ENCODE measurements around the gene NPIPB12.
"Not testable (repeated sequence)": the region's sequence is repeated elsewhere in the genome, so short reads cannot be mapped to it uniquely, and the experiment has no call there.

NPIPB12 gene

GRCh38 chr16:29457660-29458059 lies 48.5 kb downstream of the NPIPB12 start:
- H3K4me3 ChIP-seq (ENCODE audit: low read length in 2 of 2); H3K36me3 ChIP-seq (ENCODE audit: control insufficient read depth in 2 of 2, insufficient read depth in 2 of 2, low read length in 2 of 2); H3K27me3 ChIP-seq (ENCODE audit: control insufficient read depth in 1 of 2, insufficient read depth in 2 of 2, low read length in 2 of 2); H3K9me3 ChIP-seq (ENCODE audit: control insufficient read depth in 2 of 2, low read length in 2 of 2); H3K4me1 ChIP-seq (ENCODE audit: control insufficient read depth, insufficient read depth, low read length); H3K9ac ChIP-seq (ENCODE audit: low read length in 2 of 2); H3K27ac ChIP-seq (ENCODE audit: low read length): not testable (repeated sequence)

DNA sequence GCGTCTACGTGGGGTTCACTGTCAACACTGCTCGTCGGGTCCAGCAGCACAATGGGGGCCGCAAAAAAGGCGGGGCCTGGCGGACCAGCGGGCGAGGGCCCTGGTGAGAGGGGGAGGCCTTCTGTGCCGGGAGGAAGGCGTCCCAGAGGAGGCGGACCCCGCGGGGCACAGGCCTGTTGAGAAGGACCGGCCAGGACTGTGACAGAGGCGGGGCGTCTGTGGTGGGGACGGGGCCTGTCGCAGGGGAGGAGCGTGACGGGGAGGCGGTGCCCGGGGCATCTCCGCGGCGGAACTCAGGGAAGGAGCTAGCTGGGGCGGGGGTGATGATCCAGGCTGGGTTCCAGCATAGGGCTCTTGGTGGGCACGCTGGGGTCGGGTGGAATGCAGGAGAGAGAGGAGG lies 51.4 kb downstream of the NPIPB12 start:
- H3K9ac ChIP-seq (ENCODE audit: low read length in 2 of 2); H3K4me1 ChIP-seq (ENCODE audit: control insufficient read depth, insufficient read depth, low read length); H3K36me3 ChIP-seq (ENCODE audit: control insufficient read depth in 2 of 2, insufficient read depth in 2 of 2, low read length in 2 of 2); H3K9me3 ChIP-seq (ENCODE audit: control insufficient read depth in 2 of 2, low read length in 2 of 2); H3K27me3 ChIP-seq (ENCODE audit: control insufficient read depth in 1 of 2, insufficient read depth in 2 of 2, low read length in 2 of 2); H3K27ac ChIP-seq (ENCODE audit: low read length); H3K4me3 ChIP-seq (ENCODE audit: low read length in 2 of 2): not testable (repeated sequence)

DNA sequence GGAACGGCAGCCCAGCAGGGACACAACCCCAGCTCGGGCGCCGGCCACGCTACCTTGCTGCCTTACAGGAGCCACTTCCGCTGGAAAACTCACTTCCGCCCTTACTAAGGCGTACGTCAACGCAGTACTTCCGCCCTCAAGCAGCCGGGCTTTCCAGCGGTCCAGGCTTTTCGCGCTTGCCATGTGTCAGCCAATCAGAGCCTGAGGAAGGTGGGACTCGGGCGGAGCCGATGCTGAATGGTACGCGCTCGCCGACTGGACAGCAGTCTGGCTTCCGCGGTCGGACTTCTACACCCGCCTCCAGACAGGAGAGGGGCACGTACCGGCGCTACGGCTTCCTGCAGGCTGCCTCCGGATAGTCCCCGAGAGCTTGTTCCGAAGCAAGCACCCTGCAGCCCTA lies 51.9 kb downstream of the NPIPB12 start, which contains the start of the genes BOLA2 and SLX1B:
Gene BOLA2, minus strand, starts transcription at position 83 of the 400 bp plus-strand sequence. CDS start 98 bp downstream, outside the sequence.
Gene SLX1B, plus strand, starts transcription at position 265 of the 400 bp plus-strand sequence.
- H3K9me3 ChIP-seq (ENCODE audit: control insufficient read depth in 2 of 2, low read length in 2 of 2); H3K27me3 ChIP-seq (ENCODE audit: control insufficient read depth in 1 of 2, insufficient read depth in 2 of 2, low read length in 2 of 2); H3K9ac ChIP-seq (ENCODE audit: low read length in 2 of 2); H3K36me3 ChIP-seq (ENCODE audit: control insufficient read depth in 2 of 2, insufficient read depth in 2 of 2, low read length in 2 of 2); H3K4me1 ChIP-seq (ENCODE audit: control insufficient read depth, insufficient read depth, low read length); H3K27ac ChIP-seq (ENCODE audit: low read length); H3K4me3 ChIP-seq (ENCODE audit: low read length in 2 of 2): not testable (repeated sequence)

DNA sequence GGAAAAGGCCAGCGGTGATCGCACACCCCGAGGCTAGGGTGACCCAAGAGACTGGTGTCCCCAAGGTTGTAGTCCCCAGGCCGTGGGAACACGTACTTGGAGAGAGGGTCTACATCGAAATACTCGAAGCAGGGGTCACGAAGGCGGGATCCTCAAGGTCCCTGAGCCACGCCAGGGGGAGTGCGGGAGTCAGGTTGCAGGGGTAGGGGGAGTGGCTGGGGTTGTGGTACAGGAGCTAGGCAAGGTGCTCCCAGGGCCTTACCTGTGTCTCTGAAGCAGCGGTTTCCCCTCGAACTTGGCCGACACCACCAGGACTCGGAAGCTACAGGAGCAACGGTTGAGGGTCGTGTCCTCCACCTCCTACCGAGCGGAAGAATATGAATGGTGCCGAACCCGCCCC lies 52.5 kb downstream of the NPIPB12 start:
- H3K36me3 ChIP-seq (ENCODE audit: control insufficient read depth in 2 of 2, insufficient read depth in 2 of 2, low read length in 2 of 2); H3K9me3 ChIP-seq (ENCODE audit: control insufficient read depth in 2 of 2, low read length in 2 of 2); H3K9ac ChIP-seq (ENCODE audit: low read length in 2 of 2); H3K4me3 ChIP-seq (ENCODE audit: low read length in 2 of 2); H3K27me3 ChIP-seq (ENCODE audit: control insufficient read depth in 1 of 2, insufficient read depth in 2 of 2, low read length in 2 of 2); H3K4me1 ChIP-seq (ENCODE audit: control insufficient read depth, insufficient read depth, low read length); H3K27ac ChIP-seq (ENCODE audit: low read length): not testable (repeated sequence)

Measured in stomach smooth muscle (tissue), 2 donors.